HG03064 (cell line): ENCODE results near the gene PWWP2B.

Experiments used
- ATAC-seq: cut with Tn5 transposase; IDR thresholded peaks from one replicate; pipeline ENCODE4 v1.9.1; 2021; ENCODE audit warnings: low read depth; ENCODE audit not compliant: unreplicated experiment

PWWP2B gene

DNA sequence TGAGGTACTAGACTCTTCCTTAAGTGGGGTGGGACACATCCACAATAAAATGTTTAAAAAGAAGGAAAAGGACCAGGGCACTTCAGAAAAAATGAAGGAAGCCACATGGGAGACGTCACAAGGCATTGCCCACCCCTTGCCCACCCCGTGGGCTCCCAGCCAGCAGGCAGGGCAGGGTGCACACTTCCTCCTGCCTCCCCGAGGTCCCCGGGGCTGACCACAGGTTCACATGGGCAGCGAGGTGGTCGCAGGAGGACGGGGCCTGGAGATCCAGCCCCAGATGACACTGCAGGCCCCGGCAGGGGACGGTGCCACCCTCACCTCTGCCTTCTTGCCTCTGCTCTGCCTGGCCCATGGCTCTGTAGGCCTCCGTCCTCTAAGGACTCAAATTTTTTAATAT lies 45.6 kb downstream of the PWWP2B start:
- no peak for ATAC-seq

DNA sequence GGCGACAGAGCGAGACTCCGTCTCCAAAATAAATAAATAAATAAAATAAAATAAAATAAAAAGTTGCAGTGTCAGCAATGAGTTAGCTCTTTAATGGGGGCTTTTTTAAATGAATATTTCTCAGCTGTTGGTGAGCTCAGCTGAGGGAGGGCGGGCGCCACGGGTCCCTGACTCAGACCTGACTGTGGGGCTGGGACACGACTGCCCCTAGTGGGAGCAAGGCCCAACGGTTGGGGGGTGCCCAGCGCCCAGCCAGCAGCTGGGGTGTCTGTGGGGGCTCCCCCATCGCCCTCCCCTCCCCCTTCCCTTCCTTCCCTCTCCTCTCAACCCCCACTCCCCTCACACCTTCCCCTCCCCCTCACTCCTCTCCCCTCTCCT lies 46.6 kb downstream of the PWWP2B start:
- no peak for ATAC-seq

- ATAC-seq: no peak
Observed at GRCh38 chr10:132443983-132444876, 47.2 kb downstream of the PWWP2B start.

- no peak for ATAC-seq
Observed at GRCh38 chr10:132444877-132445351, 47.9 kb downstream of the PWWP2B start.

DNA sequence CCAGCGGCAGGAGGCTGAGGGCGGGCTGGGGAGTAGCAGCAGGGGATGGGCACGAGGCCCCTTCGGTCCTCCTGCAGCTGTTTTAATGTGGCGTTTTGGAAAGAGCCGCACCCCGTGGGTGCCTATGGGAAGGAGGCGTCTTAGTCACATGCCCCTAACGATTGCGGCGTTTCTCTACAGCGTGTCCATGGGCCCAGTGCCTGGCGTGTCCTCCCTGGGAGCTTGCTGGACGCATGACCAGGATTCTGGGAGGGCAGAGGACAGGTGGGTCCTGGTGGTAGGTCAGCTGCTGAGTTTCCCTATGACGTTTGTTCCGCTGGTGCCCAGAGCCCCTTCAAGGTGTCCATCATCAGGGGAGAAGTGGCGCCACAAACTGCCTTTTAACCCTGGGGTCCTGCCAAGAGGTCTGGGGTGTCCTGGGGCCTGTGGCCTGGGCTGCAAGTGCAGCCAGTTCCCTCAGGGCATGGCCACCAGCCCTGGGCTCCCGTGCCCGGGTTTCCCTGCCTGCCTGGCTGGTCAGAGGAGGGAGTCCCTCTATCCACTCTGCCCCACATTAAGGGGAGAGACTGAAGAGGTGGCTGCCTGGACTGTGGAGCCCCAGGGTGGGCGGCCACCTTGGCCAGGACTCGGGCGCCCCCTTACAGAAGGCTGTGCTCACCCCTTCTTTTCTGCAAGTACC lies 48.7 kb downstream of the PWWP2B start:
- no peak for ATAC-seq

- ATAC-seq: no peak
Observed at GRCh38 chr10:132446195-132446581, 49.2 kb downstream of the PWWP2B start.

- ATAC-seq: no peak
Observed at GRCh38 chr10:132446661-132447445, 49.9 kb downstream of the PWWP2B start.

DNA sequence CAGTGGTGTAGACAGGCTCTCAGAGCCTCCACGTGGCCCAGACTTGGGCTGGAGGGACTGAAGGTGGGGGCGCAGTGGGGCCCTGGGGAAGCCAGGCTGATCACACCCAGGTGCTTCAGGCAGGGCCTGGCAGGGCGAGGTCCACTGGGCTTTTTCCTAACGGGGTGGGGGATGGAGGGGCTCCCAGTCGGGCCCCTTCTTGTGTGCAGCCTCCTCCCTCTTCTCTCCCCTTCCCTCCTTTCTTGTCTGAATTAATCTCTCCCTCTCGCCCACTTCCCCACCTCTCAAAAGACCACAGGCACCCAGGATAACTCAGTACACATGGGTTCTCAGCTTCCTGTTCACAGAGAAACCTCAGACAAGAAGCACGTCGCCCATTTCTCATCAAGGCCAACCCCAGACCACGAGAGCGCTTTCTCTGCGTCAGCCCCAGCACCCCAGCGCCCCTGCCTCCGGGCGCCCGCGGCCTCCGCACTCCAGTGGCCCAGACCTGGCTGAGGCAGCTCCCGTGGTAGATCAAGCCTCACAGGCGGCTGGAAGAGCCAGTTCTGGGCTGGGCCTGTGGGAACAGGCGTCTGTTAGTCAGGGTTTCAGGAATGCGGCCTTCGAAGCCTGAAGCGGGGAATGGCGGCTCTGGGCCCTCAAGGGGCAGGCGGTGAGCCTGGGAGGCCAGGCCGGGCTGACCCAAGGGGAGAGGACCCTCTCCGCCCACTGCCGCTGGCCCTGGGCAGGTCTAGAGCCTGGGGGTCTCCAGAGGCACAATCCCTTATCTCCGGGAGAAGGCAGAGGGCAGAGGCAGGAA lies 50.6 kb downstream of the PWWP2B start:
- no peak for ATAC-seq

DNA sequence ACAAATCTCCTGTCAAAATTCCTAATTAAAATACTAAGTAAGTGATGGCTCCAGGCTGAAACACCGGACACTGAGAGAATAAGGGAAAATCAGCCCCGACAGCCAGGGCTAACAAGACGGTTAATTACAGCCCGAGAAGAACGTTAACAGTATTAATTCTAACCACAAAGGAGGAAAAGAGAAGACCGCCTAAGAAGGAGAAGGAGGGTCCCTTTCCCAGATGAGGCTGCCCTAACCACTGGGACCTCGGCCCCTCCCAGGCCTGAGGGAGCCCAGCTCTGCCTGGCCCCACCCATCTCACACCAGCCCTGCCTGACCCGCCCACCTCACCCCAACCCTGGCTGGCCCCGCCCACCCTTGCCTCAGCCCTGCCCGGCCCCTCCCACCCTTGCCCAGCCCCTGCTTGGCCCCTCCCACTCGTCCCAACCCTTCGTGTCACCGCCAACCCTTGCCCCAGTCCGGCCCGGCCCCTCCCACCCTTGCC lies 51.3 kb downstream of the PWWP2B start:
- no peak for ATAC-seq

DNA sequence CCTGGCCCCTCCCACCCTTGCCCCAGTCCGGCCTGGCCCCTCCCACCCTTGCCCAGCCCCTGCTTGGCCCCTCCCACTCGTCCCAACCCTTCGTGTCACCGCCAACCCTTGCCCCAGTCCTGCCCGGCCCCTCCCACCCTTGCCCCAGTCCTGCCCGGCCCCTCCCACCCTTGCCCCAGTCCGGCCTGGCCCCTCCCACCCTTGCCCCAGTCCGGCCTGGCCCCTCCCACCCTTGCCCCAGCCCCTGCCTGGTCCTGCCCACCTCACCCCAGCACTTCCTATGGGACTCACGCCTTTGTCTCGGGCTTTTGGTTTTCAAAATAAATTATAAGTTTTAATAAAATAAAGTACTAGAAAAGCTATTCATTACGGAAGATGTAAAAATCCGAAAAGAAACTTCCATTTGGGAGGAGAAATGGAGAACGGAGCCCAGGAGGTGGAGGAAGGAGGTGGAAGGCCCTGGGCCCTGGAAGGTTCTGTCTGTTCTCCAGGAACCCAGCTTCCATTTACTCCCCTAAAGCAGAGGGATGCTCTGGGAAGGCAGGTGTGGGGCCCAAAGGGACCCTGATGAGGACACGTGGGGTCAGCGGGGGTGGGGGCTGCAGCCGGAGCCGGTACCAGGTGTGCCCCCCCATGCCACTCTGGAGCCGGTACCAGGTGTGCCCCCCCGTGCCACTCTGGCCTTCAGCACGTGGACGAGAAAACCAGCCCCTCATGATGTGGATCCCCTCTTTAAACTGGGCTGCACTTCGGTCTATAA lies 52.2 kb downstream of the PWWP2B start:
- ATAC-seq: no peak

GRCh38 chr10:132449811-132450181 lies 52.8 kb downstream of the PWWP2B start:
- ATAC-seq: no peak

DNA sequence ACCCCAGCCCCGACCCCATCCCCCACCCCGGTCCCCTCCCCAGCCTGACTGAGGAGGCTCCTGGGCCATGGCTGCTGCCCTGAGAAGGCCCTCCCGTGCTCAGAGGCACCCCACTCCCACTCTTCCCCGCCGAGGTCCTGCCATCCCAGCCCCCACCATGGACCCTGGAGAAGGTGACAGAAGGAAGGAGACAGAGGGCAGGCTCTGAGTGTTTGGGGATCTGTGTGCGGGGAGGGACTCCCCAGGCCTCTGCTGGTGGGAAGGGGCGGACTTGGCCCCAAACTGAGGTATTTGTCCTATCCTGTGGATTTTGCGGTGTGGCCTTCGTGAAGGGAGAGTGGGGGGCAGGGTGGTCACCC lies 53.4 kb downstream of the PWWP2B start:
- no peak for ATAC-seq

GRCh38 chr10:132450825-132451505 lies 54.0 kb downstream of the PWWP2B start:
- ATAC-seq: no peak

DNA sequence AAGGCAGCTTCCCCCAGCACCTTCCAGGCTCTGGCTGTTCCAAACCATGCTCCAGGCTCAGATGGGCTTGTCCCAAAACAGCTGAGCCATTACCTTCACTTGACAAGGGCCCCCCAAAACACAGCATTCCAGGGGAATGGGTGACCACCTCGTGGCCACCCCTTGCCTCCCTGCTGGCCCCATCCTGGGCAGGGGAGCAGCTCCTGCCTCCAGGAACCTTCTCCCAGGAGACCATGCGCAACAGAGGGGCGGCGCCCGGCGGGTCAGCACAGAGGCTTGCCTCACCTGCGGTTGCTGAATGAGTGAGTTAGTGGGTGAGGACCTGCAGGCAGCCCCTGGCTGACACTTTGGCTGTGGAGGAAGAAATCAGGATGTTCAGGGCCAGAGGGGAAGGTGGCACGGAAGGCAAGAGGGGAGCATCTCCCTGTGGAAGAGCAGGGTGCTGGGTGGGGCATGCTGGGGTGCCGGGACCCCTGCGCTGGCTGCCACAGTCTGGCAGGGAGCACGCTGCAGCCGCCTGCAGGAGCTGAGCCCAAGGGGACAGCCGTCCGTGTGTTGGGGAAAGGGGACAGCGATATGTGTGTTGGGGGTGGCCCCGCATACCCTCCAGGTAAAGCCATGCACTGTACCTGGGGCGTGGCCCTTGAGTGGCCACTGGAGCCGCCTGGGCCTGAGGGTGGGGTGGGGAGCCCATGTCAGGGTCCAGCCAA lies 54.7 kb downstream of the PWWP2B start:
- ATAC-seq: no peak

DNA sequence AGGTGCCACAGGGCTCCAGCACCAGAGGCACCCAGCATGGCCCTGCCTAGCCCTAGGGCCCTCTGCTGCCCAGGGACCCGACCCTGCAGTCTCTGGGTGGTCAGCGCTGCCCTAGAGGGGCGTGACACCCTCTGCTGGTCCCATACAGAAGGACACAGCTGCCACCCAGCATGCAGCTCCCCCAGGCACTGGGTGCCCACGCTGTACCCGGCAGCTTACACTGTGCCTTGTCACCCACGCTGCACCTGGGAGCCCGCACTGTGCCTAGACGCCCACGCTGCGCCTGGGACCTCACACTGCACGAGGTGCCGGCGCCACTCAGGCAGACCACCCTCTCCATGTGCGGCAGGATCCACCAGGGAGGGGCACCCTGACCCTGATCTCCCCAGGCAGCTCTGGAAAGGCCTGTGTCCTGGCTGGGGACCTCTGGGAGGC lies 55.2 kb downstream of the PWWP2B start:
- ATAC-seq: no peak

DNA sequence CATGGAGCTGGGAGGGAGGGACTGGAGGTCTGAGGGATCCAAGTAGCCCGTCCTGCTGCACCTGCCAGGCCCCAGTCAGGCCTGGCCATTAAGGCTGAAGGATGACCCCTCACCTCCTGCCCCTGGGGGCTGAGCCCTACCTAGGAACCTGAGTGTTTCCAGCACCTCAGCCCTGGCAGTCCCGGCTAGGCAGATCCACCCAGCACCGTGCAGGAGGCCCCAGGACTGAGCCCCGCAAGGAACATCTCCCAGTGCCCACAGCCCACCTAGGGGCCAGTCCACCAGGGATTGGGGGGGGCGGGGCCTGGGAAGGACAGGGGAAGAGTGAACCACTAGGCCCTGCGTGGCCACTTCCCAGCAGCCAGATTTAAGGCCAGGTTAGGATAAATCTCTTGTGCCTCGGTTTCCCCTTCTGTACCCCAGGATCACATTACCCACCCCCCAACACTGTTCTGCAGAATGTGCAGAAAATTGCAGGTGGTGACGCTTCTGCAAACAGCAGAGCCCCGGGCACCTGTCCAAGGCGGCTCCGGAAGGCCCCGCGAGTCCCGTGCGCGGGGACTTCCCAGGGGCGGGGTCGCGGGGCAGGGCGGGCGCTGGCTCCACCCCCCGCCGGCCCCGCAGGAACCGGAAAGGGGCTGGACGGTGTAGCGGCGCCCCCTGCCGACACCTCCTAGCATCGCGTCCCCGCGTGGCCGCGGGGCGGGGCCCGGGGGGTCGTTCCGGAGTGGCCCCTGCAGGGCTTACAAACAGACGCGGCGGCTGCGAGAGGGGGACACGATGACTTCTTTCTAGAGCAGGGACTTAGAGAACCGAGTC lies 55.9 kb downstream of the PWWP2B start:
- ATAC-seq: peak; percentile 76

GRCh38 chr10:132453470-132453861 lies 56.5 kb downstream of the PWWP2B start:
- ATAC-seq: peak; percentile 14
